Stomach smooth muscle (tissue), 2 donors: ENCODE results near the gene CPO.
A peak's percentile ranks its signal among the peaks of the same experiment; 100 is the strongest.
"Not testable (repeated sequence)": the region's sequence is repeated elsewhere in the genome, so short reads cannot be mapped to it uniquely, and the experiment has no call there.

ENCODE experiments used
- H3K27ac ChIP-seq: one replicate; pipeline ENCODE4 v1.7.0; 2013; ENCODE audit warnings: mild to moderate bottlenecking, low read length, inconsistent platforms
- H3K27me3 ChIP-seq, 2 donors: one replicate each; pipeline ENCODE4 v1.7.0; 2013; ENCODE audit warnings: low read length in 2 of 2; ENCODE audit not compliant: insufficient read depth in 2 of 2, control insufficient read depth in 1 of 2
- H3K36me3 ChIP-seq, 2 donors: one replicate each; pipeline ENCODE4 v1.7.0; 2013; ENCODE audit warnings: low read length in 2 of 2; ENCODE audit not compliant: control insufficient read depth in 2 of 2, insufficient read depth in 2 of 2
- H3K4me1 ChIP-seq: one replicate; pipeline ENCODE4 v1.7.0; 2013; ENCODE audit warnings: low read length; ENCODE audit not compliant: control insufficient read depth, insufficient read depth
- H3K4me3 ChIP-seq, 2 donors: one replicate each; pipeline ENCODE4 v1.7.0; 2013; ENCODE audit warnings: low read length in 2 of 2
- H3K9ac ChIP-seq, 2 donors: one replicate each; pipeline ENCODE4 v1.7.0; 2013; ENCODE audit warnings: low read length in 2 of 2, mild to moderate bottlenecking in 1 of 2
- H3K9me3 ChIP-seq, 2 donors: one replicate each; pipeline ENCODE4 v1.7.0; 2013; ENCODE audit warnings: low read length in 2 of 2; ENCODE audit not compliant: control insufficient read depth in 2 of 2
- donor health status: healthy.
- donor health status: Pancreatic carcinoma.

The CPO gene

DNA sequence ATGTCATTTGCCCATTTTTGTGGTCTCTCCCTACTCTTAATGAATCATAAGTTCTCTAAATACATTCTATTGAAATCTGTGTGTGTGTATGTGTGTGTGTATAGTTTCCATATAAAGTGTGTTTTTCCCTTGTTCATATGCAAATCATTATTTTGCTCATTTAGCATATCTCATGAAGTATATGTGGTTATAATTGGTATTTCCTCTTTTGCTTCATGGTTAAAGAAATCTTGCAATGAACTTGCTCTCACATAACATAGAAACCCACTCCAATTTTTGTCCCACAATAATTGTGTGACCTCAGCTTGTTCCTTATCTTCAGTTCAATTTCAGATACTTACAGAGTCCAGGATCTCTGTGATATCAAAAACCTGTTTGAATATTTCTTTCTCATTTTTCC is 1.2 kb downstream of the CPO start:
- H3K36me3 ChIP-seq = no peaks in the 10 kb centered on the region
- H3K4me1 ChIP-seq = no peaks in the 10 kb centered on the region
- H3K4me3 ChIP-seq = no peak overlapping the region
- no peak overlapping the region for H3K27ac ChIP-seq
- no peaks in the 10 kb centered on the region for H3K27me3 ChIP-seq
- H3K9me3 ChIP-seq = no peaks in the 10 kb centered on the region
- H3K9ac ChIP-seq = no peak overlapping the region

DNA sequence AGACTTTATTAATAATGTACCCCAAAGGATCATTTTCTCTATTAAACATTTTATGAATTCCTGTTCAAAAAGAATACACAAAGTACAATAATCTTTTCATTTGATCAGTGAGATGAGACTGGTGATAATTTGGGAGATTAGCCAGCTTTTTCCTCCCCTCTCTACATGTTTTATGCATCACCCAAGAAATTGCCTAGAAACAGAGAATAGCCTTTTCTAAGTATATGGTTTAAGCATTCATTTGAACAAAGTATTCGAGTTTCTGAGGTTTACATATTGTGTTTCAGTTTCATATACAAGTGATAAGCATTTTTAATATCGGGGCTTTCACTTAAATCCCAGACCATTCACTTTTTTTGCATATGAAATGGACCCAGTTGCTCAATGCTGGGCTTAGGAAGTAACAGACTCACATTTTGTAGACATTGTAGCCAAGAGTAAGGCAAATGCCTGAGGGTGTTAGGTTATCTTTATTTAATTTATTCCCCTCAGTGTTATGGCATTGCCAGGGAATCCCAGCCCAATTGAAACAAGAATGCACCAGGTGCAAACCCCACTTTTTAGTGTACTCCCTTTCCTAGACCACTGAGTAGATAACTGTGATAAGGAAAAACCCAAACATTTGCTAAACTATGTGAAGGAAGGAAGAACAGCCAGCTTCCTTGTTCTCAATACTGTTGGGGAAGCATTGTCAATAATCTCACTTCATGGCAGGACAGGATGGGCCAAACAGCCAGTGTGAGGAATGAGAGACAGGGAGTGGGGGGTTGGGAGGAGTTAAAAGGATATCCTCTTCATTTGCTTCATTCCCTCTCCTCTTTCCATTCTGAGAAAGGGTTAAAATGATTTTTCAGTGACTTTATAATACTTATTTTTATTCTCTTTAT is 3.5 kb downstream of the CPO start:
- H3K4me3 ChIP-seq = no peak overlapping the region
- H3K9me3 ChIP-seq = no peaks in the 10 kb centered on the region
- no peaks in the 10 kb centered on the region for H3K4me1 ChIP-seq
- no peaks in the 10 kb centered on the region for H3K36me3 ChIP-seq
- H3K27me3 ChIP-seq = no peaks in the 10 kb centered on the region
- no peak overlapping the region for H3K9ac ChIP-seq
- H3K27ac ChIP-seq = no peak overlapping the region

DNA sequence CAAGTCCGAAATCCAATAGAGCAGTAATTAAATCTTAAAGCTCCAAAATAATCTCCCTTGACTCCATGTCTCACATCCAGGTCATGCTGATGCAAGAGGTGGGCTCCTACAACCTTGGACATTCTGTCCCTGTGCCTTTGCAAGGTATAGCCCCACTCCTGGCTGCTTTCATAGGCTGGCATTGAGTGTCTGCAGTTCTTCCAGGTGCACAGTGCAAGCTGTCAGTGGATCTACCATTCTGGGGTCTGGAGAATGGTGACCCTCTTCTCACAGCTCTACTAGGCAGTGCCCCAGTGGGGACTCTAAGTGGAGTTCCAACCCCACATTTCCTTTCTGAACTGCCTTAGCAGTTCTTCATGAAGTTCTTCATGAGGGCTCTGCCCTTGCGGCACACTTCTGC is 14.1 kb downstream of the CPO start:
- not testable (repeated sequence) for H3K9ac ChIP-seq, H3K4me1 ChIP-seq, H3K27me3 ChIP-seq, H3K9me3 ChIP-seq, H3K27ac ChIP-seq, H3K36me3 ChIP-seq, H3K4me3 ChIP-seq

DNA sequence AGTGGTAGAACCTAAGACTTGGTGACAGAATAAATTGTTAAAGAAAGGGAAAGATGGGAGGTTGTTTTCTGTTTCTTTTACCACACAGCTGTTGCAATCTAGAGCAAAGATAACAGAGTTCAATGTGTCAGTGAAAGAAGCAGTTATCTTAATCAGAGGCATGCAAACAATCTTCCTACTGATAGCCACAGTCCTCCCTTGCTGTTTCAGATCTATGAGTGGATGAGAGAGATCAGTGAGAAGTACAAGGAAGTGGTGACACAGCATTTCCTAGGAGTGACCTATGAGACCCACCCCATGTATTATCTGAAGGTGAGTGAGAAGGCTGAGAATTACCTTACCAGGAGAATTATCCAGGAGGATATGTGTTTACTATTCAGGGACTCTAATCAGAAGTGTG is 15.9 kb downstream of the CPO start:
- H3K27me3 ChIP-seq = no peaks in the 10 kb centered on the region
- H3K4me3 ChIP-seq = no peak overlapping the region
- H3K27ac ChIP-seq = no peak overlapping the region
- H3K9me3 ChIP-seq = no peaks in the 10 kb centered on the region
- no peak overlapping the region for H3K9ac ChIP-seq
- no peaks in the 10 kb centered on the region for H3K4me1 ChIP-seq
- no peaks in the 10 kb centered on the region for H3K36me3 ChIP-seq

DNA sequence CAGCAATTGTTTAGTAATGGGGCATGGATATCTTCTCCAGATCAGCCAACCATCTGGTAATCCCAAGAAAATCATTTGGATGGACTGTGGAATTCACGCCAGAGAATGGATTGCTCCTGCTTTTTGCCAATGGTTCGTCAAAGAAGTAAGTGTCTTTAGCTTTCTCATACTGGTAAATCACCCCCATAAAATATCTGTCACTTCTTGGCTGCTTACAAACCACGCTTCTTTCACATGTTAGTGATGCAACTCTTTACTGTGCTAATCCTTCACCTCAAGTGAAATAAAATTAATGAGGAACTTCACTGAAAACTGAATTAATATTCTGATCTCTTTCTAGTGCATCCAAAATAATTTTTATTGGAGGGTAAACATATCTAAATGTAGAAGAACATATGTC is 18.9 kb downstream of the CPO start:
- Histone ChIP-seq H3K36me3 (no peaks in the 10 kb centered on the region), H3K27me3 (no peaks in the 10 kb centered on the region), H3K4me1 (peaks cover 6% of the 10 kb centered on the region), H3K9ac (no peak overlapping the region), H3K4me3 (no peak overlapping the region), H3K27ac (no peak overlapping the region), H3K9me3 (no peaks in the 10 kb centered on the region)

DNA sequence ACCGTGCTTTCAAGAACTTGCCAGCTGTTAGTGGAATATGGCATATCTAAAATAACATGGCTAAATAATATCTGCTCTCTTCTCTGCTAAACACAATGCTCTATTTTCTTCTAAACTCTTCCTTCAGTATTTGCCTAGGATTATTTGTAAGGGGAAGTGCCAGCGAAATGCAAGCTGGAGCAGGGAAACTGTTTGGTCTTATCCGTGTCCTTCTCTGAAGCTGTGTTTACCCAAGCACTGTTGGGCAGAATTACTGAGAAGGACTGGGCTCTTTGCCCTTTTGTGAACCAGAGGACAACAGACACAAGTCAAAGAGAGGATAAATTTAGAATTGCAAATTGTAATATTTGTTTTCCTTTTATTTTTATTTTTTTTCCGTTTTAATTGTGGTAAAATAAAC is 23.6 kb downstream of the CPO start:
- Histone ChIP-seq H3K27ac (no peak overlapping the region), H3K4me1 (peaks cover 18% of the 10 kb centered on the region), H3K9ac (peak overlapping the region in 1 of 2 donors; percentile 30), H3K27me3 (no peaks in the 10 kb centered on the region), H3K4me3 (peak overlapping the region; percentile 10 to 16), H3K36me3 (no peaks in the 10 kb centered on the region), H3K9me3 (no peaks in the 10 kb centered on the region)

DNA sequence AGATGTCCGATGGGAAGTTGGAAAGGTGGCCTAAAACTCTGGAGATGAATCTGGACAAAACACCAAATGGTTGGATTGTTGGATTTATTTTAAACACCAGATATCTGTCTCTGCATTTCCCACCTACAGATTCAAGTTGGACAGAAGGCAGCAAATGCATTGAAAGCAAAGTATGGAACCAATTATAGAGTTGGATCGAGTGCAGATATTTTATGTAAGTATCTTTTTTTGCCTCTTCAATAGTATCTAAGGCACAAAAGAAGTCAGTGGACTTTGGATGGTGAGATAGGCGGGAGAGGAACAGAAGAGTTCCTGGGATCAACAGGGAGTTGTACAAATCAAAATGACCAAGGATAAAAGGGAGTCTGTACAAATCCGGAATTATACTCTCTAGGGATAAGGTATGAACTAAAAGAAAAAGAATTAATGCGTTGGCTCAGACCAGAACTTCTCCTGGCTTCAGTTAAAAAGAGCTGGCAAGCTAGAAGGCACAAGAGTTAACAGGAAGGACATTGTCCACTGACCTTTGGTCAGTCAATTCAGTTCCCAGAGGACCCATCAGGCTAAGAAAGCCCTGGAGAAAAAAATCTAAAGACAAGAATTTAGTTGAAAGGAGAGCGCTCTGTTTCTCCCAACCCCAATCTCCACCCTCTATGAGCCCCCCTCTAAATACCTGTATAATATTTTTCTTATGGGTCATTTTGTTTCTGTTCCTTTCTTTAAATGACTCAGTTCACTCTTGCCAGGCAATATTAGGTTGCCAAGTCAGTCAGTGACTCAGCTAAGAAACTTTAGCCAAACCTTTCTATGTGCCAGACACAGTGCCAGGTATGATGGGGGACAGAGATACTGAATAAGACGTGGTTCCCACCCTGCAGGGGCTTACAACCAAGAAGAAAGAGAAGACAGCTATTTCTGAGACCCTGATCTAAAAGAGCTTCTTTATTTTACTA is 29.1 kb downstream of the CPO start:
- Histone ChIP-seq H3K4me3 (no peak overlapping the region), H3K27me3 (no peaks in the 10 kb centered on the region), H3K9ac (no peak overlapping the region), H3K36me3 (no peaks in the 10 kb centered on the region), H3K4me1 (peaks cover 16% of the 10 kb centered on the region), H3K9me3 (no peaks in the 10 kb centered on the region), H3K27ac (no peak overlapping the region)

DNA sequence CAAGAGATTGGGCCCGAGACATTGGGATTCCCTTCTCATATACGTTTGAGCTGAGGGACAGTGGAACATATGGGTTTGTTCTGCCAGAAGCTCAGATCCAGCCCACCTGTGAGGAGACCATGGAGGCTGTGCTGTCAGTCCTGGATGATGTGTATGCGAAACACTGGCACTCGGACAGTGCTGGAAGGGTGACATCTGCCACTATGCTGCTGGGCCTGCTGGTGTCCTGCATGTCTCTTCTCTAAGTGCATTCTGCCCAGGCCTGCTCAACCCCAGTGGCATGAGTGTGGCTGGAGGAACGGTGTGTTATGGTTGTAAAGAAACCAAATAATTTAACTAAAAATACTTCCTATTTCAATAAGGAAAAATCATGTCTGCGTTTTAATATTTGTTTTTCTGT is 29.9 kb downstream of the CPO start:
- no peaks in the 10 kb centered on the region for H3K27me3 ChIP-seq

DNA sequence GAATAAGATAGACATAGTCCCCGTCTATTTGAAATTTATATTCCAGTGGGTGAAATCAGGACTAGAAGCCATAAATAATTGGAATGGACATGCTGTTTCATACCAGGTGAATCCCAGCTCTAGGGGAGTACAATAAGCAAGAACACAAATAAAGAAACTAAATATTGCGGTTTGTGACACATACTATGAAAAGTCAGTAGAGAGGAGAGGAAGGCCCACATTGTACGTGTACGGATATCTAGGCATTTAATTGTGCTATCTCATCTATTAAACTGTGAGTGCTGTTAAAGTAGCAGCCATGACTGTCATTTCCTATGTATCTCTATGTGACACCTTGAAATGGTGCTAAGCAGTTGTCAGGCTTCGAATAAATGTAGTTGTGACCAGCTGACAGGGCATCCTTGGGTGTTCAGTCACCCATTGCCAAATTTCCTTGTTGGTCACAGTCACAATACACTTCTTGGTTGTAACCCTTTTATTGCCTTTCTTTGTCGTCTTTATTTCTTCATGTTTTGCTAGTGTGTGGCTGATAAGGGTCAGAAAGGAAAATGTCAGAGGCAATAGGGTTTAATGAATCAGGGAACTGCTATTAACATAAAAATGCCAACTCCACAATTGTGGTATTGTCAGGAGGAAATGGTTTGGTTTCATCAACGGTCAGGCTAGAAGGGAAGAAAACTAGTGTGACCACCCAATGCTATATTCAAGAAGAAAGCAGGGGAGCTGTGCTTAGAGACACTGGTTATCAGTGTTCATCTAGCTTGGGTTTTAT is 31.5 kb downstream of the CPO start:
- Histone ChIP-seq H3K27ac (no peak overlapping the region), H3K4me3 (no peak overlapping the region), H3K9ac (no peak overlapping the region), H3K9me3 (no peaks in the 10 kb centered on the region), H3K4me1 (peaks cover 4% of the 10 kb centered on the region), H3K36me3 (no peaks in the 10 kb centered on the region), H3K27me3 (no peaks in the 10 kb centered on the region)

More for the DNA sequence above, 29.9 kb downstream of the CPO start:
- no peaks in the 10 kb centered on the region for H3K36me3 ChIP-seq
- H3K27ac ChIP-seq = no peak overlapping the region
- H3K9me3 ChIP-seq = no peaks in the 10 kb centered on the region
- no peak overlapping the region for H3K9ac ChIP-seq
- no peak overlapping the region for H3K4me3 ChIP-seq
- H3K4me1 ChIP-seq = peaks cover 12% of the 10 kb centered on the region

DNA sequence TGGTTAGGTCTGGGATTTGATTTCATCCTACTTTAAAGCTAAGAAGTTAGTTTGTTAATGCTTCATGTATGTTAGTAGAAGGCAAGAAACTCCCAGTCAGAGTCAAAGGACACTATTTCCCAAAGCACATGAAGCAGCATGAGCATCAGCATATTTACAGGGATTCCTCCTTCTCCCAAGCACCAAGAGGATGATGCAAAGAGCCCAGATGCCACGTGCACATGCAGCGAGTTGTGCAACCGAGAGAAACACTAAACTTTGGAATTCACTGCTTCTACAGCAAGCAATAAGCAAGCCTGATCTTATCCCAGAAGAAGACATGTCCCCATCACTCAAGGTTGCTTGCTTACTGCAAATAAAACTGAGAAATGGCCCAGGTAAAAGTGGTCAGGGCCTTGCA is 32.5 kb downstream of the CPO start:
- Histone ChIP-seq H3K36me3 (no peaks in the 10 kb centered on the region), H3K27ac (no peak overlapping the region), H3K4me3 (no peak overlapping the region), H3K9me3 (no peaks in the 10 kb centered on the region), H3K9ac (no peak overlapping the region), H3K4me1 (peaks cover 4% of the 10 kb centered on the region), H3K27me3 (no peaks in the 10 kb centered on the region)
